K562 (cell line): ENCODE results near the gene COL5A3. TPM values are rescaled to one million over a fixed set of nuclear protein-coding genes. Genes with fewer than 3 reads are reported as not detected.

Experiments used
- ATF2 ChIP-seq: sonication (generic); formaldehyde crosslinking; IDR thresholded peaks from 2 replicates; pipeline ENCODE4 v1.8.1; 2022; ENCODE audit warnings: missing genetic modification reagents
- BRCA1 ChIP-seq, 2 experiments: fragments of 450-650 bp in 1 of 2; sonication (generic) in 1 of 2; formaldehyde crosslinking in 1 of 2; IDR thresholded peaks; 2 replicates each; pipeline versions ENCODE4 v1.5.0 to v1.6.1; 2017 to 2020; ENCODE audit warnings: mild to moderate bottlenecking in 1 of 2, missing genetic modification reagents in 1 of 2
- CCNT2 ChIP-seq: IDR thresholded peaks from 2 replicates; pipeline ENCODE4 v1.6.1; 2011; ENCODE audit warnings: borderline replicate concordance, low read depth, mild to moderate bottlenecking, moderate library complexity, mixed read lengths, low read length; ENCODE audit not compliant: insufficient read length; ENCODE audit errors: extremely low read depth
- CGGBP1 ChIP-seq: fragments of 250-450 bp; sonication (Bioruptor Pico); IDR thresholded peaks from 2 replicates; pipeline ENCODE4 v1.9.0; 2021; ENCODE audit warnings: mild to moderate bottlenecking
- MXI1 ChIP-seq: IDR thresholded peaks from 2 replicates; pipeline ENCODE4 v1.6.1; 2011; ENCODE audit warnings: low read depth, mild to moderate bottlenecking, improper control_type of control experiment, low read length
- SRSF3 ChIP-seq: fragments of 200-400 bp; formaldehyde crosslinking; IDR thresholded peaks from 2 replicates; pipeline ENCODE4 v1.6.1; 2016; ENCODE audit warnings: mild to moderate bottlenecking, low read length, moderate library complexity; ENCODE audit not compliant: insufficient read depth
- ZBTB40 ChIP-seq, 2 experiments: fragments of 450-650 bp in 1 of 2; sonication (generic) in 1 of 2; formaldehyde crosslinking in 1 of 2; IDR thresholded peaks; 2 replicates each; pipeline versions ENCODE4 v1.7.1 to v1.9.0; 2016 to 2022; ENCODE audit warnings: inconsistent platforms in 1 of 2, mild to moderate bottlenecking in 1 of 2, missing genetic modification reagents in 1 of 2
- ZFP36 ChIP-seq: fragments of 150-350 bp; IDR thresholded peaks from 2 replicates; pipeline ENCODE4 v1.6.1; 2018; ENCODE audit warnings: low read length, low read depth; ENCODE audit not compliant: partially characterized antibody
- ZNF217 ChIP-seq: sonication (generic); formaldehyde crosslinking; IDR thresholded peaks from 2 replicates; pipeline ENCODE4 v1.8.0; 2022; ENCODE audit warnings: mild to moderate bottlenecking, missing genetic modification reagents
- polyA plus RNA-seq, 8 experiments: library from polyadenylated mRNA; depleted of rRNA in 4 of 8; stranded (reverse) in 5 of 8; unstranded in 3 of 8; fragments of >200 nt; fragmentation: Nextera tagmentation in 2 of 8; fragmentation: Illumina TruSeq in 1 of 8; extraction: Ambion mirVana in 2 of 8; extraction: Trizol in 1 of 8; gene quantifications; 2 replicates each; pipeline versions ENCODE4 v1.2.1 to v1.2.3, GENCODE V29; 2011 to 2014; ENCODE audit warnings: inconsistent platforms in 1 of 8, missing spikeins in 1 of 8
- total RNA-seq, 7 experiments: library from RNA; depleted of rRNA in 6 of 7; stranded (reverse); fragments of >200 nt in 6 of 7; fragmentation: Illumina TruSeq in 2 of 7; extraction: Trizol in 2 of 7; gene quantifications; 2 replicates each; pipeline versions ENCODE4 v1.2.1 to v1.2.3, GENCODE V29; 2011 to 2021; ENCODE audit warnings: low replicate concordance in 1 of 7
- TF ChIP-seq, protein P1 (sequence below): fragments of 450-650 bp; IDR thresholded peaks from 2 replicates; pipeline ENCODE4 v1.6.1; 2017; ENCODE audit warnings: antibody characterized with exemption, mild to moderate bottlenecking

COL5A3 gene
- total and polyA plus RNA-seq, 9 of the 15 experiments (the other 6 are each of a cell fraction or from before 2014, with no cell fraction given) = 0.01 to 0.02 TPM; not detected in 7

DNA sequence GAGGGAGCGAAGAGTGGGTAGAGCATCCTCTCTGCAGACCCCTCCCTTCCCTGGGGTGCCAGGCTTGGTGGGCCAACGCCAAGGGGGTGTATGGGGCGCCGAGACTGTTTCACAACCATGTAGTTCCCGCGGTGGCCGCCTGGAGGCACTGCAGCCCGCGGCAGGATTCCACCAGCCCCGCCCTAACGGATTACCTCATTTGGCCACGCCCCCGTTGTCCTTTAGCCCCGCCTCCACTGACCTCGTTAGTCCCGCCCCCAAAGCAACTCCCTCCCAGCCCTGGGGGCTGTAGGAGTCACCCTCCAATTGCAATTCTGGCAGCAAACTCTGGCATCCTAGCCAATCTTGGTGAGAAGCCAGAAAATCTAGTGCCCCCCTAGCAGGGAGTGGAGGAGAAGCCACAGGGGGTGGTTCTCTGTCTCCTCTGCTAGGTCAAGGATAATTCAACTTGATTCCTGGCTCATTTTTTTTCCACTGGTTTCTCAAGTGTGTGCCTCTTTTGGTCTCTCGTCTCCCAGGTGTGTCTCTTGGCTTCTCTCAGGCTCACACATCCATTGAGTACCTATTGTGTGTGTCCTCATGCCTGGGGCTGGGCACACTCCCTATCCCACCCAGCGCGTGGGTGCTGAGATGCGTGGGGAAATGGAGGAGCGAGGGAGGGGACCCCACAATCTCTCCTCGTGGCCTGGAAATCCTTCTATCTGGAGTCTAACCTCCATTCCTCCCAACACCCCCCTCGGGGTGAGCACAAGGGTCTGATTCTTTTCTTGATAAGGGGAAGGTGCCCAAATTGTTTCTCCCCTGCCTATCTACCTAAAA is 76.0 kb downstream of the COL5A3 start (continued):
- TF ChIP-seq, protein P1, sequence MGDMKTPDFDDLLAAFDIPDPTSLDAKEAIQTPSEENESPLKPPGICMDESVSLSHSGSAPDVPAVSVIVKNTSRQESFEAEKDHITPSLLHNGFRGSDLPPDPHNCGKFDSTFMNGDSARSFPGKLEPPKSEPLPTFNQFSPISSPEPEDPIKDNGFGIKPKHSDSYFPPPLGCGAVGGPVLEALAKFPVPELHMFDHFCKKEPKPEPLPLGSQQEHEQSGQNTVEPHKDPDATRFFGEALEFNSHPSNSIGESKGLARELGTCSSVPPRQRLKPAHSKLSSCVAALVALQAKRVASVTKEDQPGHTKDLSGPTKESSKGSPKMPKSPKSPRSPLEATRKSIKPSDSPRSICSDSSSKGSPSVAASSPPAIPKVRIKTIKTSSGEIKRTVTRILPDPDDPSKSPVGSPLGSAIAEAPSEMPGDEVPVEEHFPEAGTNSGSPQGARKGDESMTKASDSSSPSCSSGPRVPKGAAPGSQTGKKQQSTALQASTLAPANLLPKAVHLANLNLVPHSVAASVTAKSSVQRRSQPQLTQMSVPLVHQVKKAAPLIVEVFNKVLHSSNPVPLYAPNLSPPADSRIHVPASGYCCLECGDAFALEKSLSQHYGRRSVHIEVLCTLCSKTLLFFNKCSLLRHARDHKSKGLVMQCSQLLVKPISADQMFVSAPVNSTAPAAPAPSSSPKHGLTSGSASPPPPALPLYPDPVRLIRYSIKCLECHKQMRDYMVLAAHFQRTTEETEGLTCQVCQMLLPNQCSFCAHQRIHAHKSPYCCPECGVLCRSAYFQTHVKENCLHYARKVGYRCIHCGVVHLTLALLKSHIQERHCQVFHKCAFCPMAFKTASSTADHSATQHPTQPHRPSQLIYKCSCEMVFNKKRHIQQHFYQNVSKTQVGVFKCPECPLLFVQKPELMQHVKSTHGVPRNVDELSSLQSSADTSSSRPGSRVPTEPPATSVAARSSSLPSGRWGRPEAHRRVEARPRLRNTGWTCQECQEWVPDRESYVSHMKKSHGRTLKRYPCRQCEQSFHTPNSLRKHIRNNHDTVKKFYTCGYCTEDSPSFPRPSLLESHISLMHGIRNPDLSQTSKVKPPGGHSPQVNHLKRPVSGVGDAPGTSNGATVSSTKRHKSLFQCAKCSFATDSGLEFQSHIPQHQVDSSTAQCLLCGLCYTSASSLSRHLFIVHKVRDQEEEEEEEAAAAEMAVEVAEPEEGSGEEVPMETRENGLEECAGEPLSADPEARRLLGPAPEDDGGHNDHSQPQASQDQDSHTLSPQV = no peak
- TF ChIP-seq ATF2 (CRISPR knock-in tag) (no peak; the same call in 1 of the 2 replicates), ZNF217 (CRISPR knock-in tag) (no peak), BRCA1 (IDR thresholded peaks at IDR 0.05) (no peak), BRCA1 (CRISPR knock-in tag; IDR thresholded peaks at IDR 0.05) (no peak), SRSF3 (no peak), ZBTB40 (IDR thresholded peaks at IDR 0.05) (no peak), ZBTB40 (CRISPR knock-in tag; IDR thresholded peaks at IDR 0.05) (no peak), ZFP36 (no peak), CCNT2 (no peak), MXI1 (no peak), CGGBP1 (CRISPR knock-in tag) (no peak)
